CD4-positive, CD25-positive, alpha-beta regulatory T cell (primary cell): ENCODE measurements around the gene NFKB2. TPM values are rescaled to one million over a fixed set of nuclear protein-coding genes. Genes with fewer than 3 reads are reported as not detected.
A peak's percentile ranks its signal among the peaks of the same experiment; 100 is the strongest.

Experiments used
- ATAC-seq, 2 donors: fragments of 150-1000 bp; cut with Tn5 transposase; one replicate each; pipeline ENCODE4 v1.10.0; 2021; ENCODE audit warnings: low read depth in 2 of 2, moderate number of reproducible peaks in 2 of 2, moderate library complexity in 1 of 2
- DNase-seq, 3 donors: peaks; one replicate each; pipeline versions ENCODE4 v3.0.0 to v3.0.0-alpha.2; 2012 to 2022; ENCODE audit warnings: mixed read lengths in 1 of 3
- H3K27ac ChIP-seq: one replicate; pipeline ENCODE4 v1.7.0; 2013; ENCODE audit warnings: mild to moderate bottlenecking, low read length; ENCODE audit not compliant: insufficient read depth, poor library complexity, severe bottlenecking
- H3K27me3 ChIP-seq: one replicate; pipeline ENCODE4 v1.7.0; 2013; ENCODE audit warnings: low read length; ENCODE audit not compliant: control insufficient read depth, insufficient read depth
- H3K36me3 ChIP-seq: one replicate; pipeline ENCODE4 v1.7.0; 2013; ENCODE audit warnings: mild to moderate bottlenecking, low read length, moderate library complexity; ENCODE audit not compliant: control insufficient read depth, insufficient read depth
- H3K4me1 ChIP-seq: 2 replicates; pipeline ENCODE4 v1.7.0; 2013; ENCODE audit warnings: mild to moderate bottlenecking, low read length; ENCODE audit not compliant: insufficient read depth, control insufficient read depth, poor library complexity, severe bottlenecking
- H3K4me3 ChIP-seq: one replicate; pipeline ENCODE4 v1.7.0; 2013; ENCODE audit warnings: low read depth, mild to moderate bottlenecking, low read length, moderate library complexity
- H3K9me3 ChIP-seq, 2 experiments: 1 replicate in 1 of 2; 2 replicates in 1 of 2; pipeline ENCODE4 v1.7.0; 2013; ENCODE audit warnings: low read length in 2 of 2, mild to moderate bottlenecking in 1 of 2, moderate library complexity in 1 of 2; ENCODE audit not compliant: control insufficient read depth in 2 of 2
- H3K27ac Mint-ChIP-seq, 3 donors: one replicate each; pipeline ENCODE4 v1.8.0; 2020 to 2022; ENCODE audit warnings: mild to moderate bottlenecking in 3 of 3, mixed read lengths in 3 of 3, moderate library complexity in 2 of 3
- H3K27me3 Mint-ChIP-seq: one replicate; pipeline ENCODE4 v1.8.0; 2022; ENCODE audit warnings: mild to moderate bottlenecking, mixed read lengths
- H3K36me3 Mint-ChIP-seq: one replicate; pipeline ENCODE4 v1.8.0; 2020; ENCODE audit warnings: mixed read lengths
- H3K4me1 Mint-ChIP-seq, 4 donors: one replicate each; pipeline ENCODE4 v1.8.0; 2020 to 2022; ENCODE audit warnings: mixed read lengths in 4 of 4, mild to moderate bottlenecking in 1 of 4
- H3K4me3 Mint-ChIP-seq, 4 donors: one replicate each; pipeline ENCODE4 v1.8.0; 2020 to 2022; ENCODE audit warnings: mild to moderate bottlenecking in 4 of 4, mixed read lengths in 4 of 4, moderate library complexity in 3 of 4
- H3K9me3 Mint-ChIP-seq, 7 donors: one replicate each; pipeline ENCODE4 v1.8.0; 2020 to 2022; ENCODE audit warnings: mixed read lengths in 7 of 7, mild to moderate bottlenecking in 3 of 7, moderate library complexity in 2 of 7
- polyA plus RNA-seq, 4 donors: library from polyadenylated mRNA; unstranded; fragments of 300-500 nt; fragmentation: Illumina TruSeq; gene quantifications; one replicate each; pipeline ENCODE4 v1.2.3, GENCODE V29; 2021
- total RNA-seq: library from RNA; stranded (reverse); gene quantifications from one replicate; pipeline ENCODE4 v1.2.3, GENCODE V29; 2022

Gene NFKB2
- total and polyA plus RNA-seq, 5 donors from 2014 or later: 6.3 to 385 (median 6.9) TPM

GRCh38 chr10:102411341-102412255 lies 16.1 kb downstream of the NFKB2 start:
- H3K4me1 Mint-ChIP-seq: peaks cover 6 to 35% (median 23%) of the 10 kb centered on the region in 4 donors
- peaks cover 0 to 5% (median 0%) of the 10 kb centered on the region in 7 donors for H3K9me3 Mint-ChIP-seq
- Histone ChIP-seq H3K9me3 (no peaks in the 10 kb centered on the region), H3K4me1 (peaks cover 33% of the 10 kb centered on the region), H3K4me3 (no peak overlapping the region), H3K27ac (no peak overlapping the region), H3K36me3 (no peaks in the 10 kb centered on the region), H3K27me3 (peaks cover 16% of the 10 kb centered on the region)
- ATAC-seq: no peak
- no peaks in the 10 kb centered on the region for H3K36me3 Mint-ChIP-seq
- peaks cover 53% of the 10 kb centered on the region for H3K27me3 Mint-ChIP-seq
- peak overlapping the region in 1 of 3 donors; percentile 38 for H3K27ac Mint-ChIP-seq
- H3K4me3 Mint-ChIP-seq: peak overlapping the region; percentile 66 to 84 (median 80)
- DNase-seq: no peak

GRCh38 chr10:102412293-102412692 lies 16.8 kb downstream of the NFKB2 start:
- peaks cover 16% of the 10 kb centered on the region for H3K27me3 ChIP-seq

GRCh38 chr10:102413053-102413705 lies 17.7 kb downstream of the NFKB2 start:
- Histone ChIP-seq H3K36me3 (no peaks in the 10 kb centered on the region), H3K27ac (no peak overlapping the region), H3K9me3 (no peaks in the 10 kb centered on the region), H3K4me3 (no peak overlapping the region), H3K27me3 (peaks cover 20% of the 10 kb centered on the region), H3K4me1 (peaks cover 33% of the 10 kb centered on the region)
- ATAC-seq (peak in 1 of 2 donors; percentile 22), DNase-seq (peak in 2 of 3 donors; percentile 40 to 68)
- Mint-ChIP-seq H3K4me1 (peaks cover 6 to 35% (median 24%) of the 10 kb centered on the region in 4 donors), H3K36me3 (no peaks in the 10 kb centered on the region), H3K27me3 (peaks cover 54% of the 10 kb centered on the region), H3K9me3 (peaks cover 0 to 8% (median 0%) of the 10 kb centered on the region in 7 donors), H3K27ac (no peak overlapping the region), H3K4me3 (peak overlapping the region in 1 of 4 donors; percentile 47)

More at GRCh38 chr10:102412293-102412692, 16.8 kb downstream of the NFKB2 start:
- Mint-ChIP-seq H3K27me3 (peaks cover 53% of the 10 kb centered on the region), H3K36me3 (no peaks in the 10 kb centered on the region), H3K27ac (no peak overlapping the region), H3K4me1 (peaks cover 6 to 33% (median 23%) of the 10 kb centered on the region in 4 donors), H3K4me3 (no peak overlapping the region), H3K9me3 (peaks cover 0 to 5% (median 0%) of the 10 kb centered on the region in 7 donors)
- DNase-seq: no peak
- Histone ChIP-seq H3K36me3 (no peaks in the 10 kb centered on the region), H3K9me3 (no peaks in the 10 kb centered on the region), H3K4me1 (peaks cover 33% of the 10 kb centered on the region), H3K27ac (no peak overlapping the region), H3K4me3 (no peak overlapping the region)
- ATAC-seq: no peak

GRCh38 chr10:102413806-102414561 lies 18.5 kb downstream of the NFKB2 start:
- Mint-ChIP-seq H3K36me3 (no peaks in the 10 kb centered on the region), H3K4me3 (peak overlapping the region in 1 of 4 donors; percentile 21), H3K27ac (no peak overlapping the region), H3K27me3 (peaks cover 50% of the 10 kb centered on the region), H3K4me1 (peaks cover 6 to 36% (median 22%) of the 10 kb centered on the region in 4 donors), H3K9me3 (peaks cover 0 to 9% (median 0%) of the 10 kb centered on the region in 7 donors)
- Histone ChIP-seq H3K9me3 (no peaks in the 10 kb centered on the region), H3K27ac (no peak overlapping the region), H3K27me3 (peaks cover 23% of the 10 kb centered on the region), H3K36me3 (no peaks in the 10 kb centered on the region), H3K4me1 (peaks cover 30% of the 10 kb centered on the region), H3K4me3 (no peak overlapping the region)
- DNase-seq (no peak), ATAC-seq (no peak)

- H3K27me3 ChIP-seq: peaks cover 19% of the 10 kb centered on the region
- H3K27me3 Mint-ChIP-seq: peaks cover 46% of the 10 kb centered on the region
- H3K9me3 Mint-ChIP-seq: peaks cover 0 to 8% (median 0%) of the 10 kb centered on the region in 7 donors
- H3K9me3 ChIP-seq: no peaks in the 10 kb centered on the region
- no peak overlapping the region for H3K4me3 Mint-ChIP-seq
- no peak for DNase-seq
- no peak overlapping the region for H3K27ac Mint-ChIP-seq
- H3K36me3 Mint-ChIP-seq: no peaks in the 10 kb centered on the region
- peaks cover 32% of the 10 kb centered on the region for H3K4me1 ChIP-seq
- H3K4me1 Mint-ChIP-seq: peaks cover 3 to 39% (median 19%) of the 10 kb centered on the region in 4 donors
- no peak overlapping the region for H3K27ac ChIP-seq
- ATAC-seq: no peak
- H3K36me3 ChIP-seq: no peaks in the 10 kb centered on the region
- no peak overlapping the region for H3K4me3 ChIP-seq
Measured at GRCh38 chr10:102414749-102415148, 19.2 kb downstream of the NFKB2 start.

GRCh38 chr10:102416283-102416682 lies 20.8 kb downstream of the NFKB2 start:
- Histone ChIP-seq H3K27me3 (peaks cover 10% of the 10 kb centered on the region), H3K36me3 (no peaks in the 10 kb centered on the region), H3K4me1 (peaks cover 31% of the 10 kb centered on the region), H3K9me3 (no peaks in the 10 kb centered on the region), H3K4me3 (no peak overlapping the region), H3K27ac (no peak overlapping the region)
- peaks cover 0 to 6% (median 0%) of the 10 kb centered on the region in 7 donors for H3K9me3 Mint-ChIP-seq
- peak overlapping the region in 2 of 4 donors; percentile 49 to 86 for H3K4me3 Mint-ChIP-seq
- ATAC-seq (no peak), DNase-seq (no peak)
- H3K36me3 Mint-ChIP-seq: no peaks in the 10 kb centered on the region
- peaks cover 0 to 40% (median 21%) of the 10 kb centered on the region in 4 donors for H3K4me1 Mint-ChIP-seq
- peaks cover 43% of the 10 kb centered on the region for H3K27me3 Mint-ChIP-seq
- H3K27ac Mint-ChIP-seq: no peak overlapping the region

- no peaks in the 10 kb centered on the region for H3K36me3 ChIP-seq
- peaks cover 35% of the 10 kb centered on the region for H3K4me1 ChIP-seq
- H3K4me3 Mint-ChIP-seq: peak overlapping the region in 1 of 4 donors; percentile 88
- H3K36me3 Mint-ChIP-seq: no peaks in the 10 kb centered on the region
- no peaks in the 10 kb centered on the region for H3K9me3 ChIP-seq
- H3K9me3 Mint-ChIP-seq: peaks cover 0 to 6% (median 0%) of the 10 kb centered on the region in 7 donors
- no peak overlapping the region for H3K27ac Mint-ChIP-seq
- H3K4me3 ChIP-seq: no peak overlapping the region
- no peak overlapping the region for H3K27ac ChIP-seq
- peaks cover 0 to 37% (median 17%) of the 10 kb centered on the region in 4 donors for H3K4me1 Mint-ChIP-seq
- ATAC-seq (no peak), DNase-seq (no peak)
- H3K27me3 Mint-ChIP-seq: peaks cover 40% of the 10 kb centered on the region
- H3K27me3 ChIP-seq: peaks cover 7% of the 10 kb centered on the region
Measured at GRCh38 chr10:102416695-102417094, 21.2 kb downstream of the NFKB2 start.
